NCI-H748 treated with DMSO at 0.1 percent for 48 hours (cell line): Measurements from ENCODE around the gene VPS54.

Experiments used
- DNase-seq: peaks from one replicate; lab custom pipeline; 2025; lab: John Stamatoyannopoulos, UW

VPS54 gene

DNA sequence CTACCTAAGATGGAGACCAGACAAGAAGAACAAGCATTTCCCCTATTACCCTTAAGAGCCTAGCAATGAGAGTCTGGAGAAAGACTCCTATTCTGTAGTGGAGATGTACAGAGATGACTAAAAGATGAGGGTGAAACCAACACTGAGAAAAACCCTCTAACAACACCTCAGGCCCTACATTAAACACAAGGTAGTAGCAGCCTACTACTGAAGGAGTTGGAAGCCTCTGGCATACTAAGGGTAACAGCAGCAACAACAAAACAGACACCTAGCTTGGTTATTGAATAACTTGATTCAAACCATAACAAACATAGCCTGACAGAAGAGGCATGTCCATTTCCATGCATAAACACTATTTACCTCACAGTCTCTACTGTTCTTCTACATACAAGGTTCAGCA is 117.1 kb downstream of the VPS54 start:
- DNase-seq, result no peak

- no peak for DNase-seq
Observed at GRCh38 chr2:63899639-63900038, 119.6 kb downstream of the VPS54 start.

- DNase-seq, result no peak
Observed at GRCh38 chr2:63898839-63899238, 120.4 kb downstream of the VPS54 start.

DNA sequence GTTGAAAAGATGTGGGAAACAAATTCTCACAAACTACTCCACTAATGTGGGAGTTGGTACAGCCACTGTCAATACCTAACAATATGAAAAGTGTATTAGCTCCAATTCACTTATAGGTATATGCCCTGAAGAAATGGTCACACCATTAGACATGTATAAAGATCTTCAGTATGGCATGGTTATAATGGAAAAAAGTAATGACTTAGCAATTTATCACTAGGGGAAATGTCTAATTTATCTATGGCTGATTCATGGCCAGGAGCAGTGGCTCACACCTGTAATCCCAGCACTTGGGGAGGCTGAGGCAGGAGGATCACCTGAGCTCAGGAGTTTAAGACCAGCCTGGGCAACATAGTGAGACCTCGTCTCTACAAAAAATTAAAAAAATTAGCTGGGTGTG is 125.1 kb downstream of the VPS54 start:
- DNase-seq, result no peak

DNA sequence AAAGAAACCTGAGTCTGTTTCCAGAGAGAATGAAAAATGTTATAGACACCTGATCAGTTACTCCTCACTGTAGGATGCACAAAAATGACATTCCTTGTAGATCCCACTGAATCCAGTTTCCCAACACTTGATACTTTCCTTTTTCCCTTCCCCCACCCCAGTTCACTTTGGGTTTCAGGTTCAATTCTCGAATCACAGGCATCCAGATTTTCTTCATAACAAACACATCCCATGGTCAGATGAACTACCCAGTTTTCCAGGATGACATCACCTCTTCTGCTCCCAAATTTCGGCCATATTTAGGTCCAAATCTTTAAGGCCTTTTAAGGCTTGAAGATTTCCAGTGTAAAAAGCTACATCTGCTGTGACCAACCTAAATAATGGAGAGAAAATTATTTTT is 126.1 kb downstream of the VPS54 start:
- DNase-seq, result no peak

DNA sequence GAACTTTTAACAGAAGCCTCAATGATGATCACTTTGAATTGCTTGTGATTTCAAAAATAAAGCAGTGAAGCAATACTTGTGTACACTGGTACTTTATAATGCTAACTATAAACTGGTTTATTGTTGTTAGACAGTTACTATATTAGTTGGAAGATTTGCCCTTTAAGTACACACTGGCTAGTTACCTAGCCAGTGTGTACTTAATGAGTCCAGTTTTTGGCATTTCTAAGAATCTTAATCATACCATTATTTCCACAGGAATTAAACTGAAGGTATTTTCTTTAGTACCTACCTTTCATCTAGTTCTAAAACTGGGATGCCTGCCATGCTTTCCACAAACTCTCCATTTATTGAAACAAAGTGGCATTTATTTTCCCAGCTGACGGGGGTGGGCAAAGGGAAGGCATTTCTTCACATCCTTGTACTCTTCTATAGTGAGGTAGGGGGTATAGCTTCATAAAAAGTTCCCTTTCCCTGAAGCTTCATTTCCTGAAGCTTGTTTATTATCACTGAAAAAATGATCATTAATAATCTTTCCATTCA is 127.7 kb downstream of the VPS54 start:
- DNase-seq, result no peak

DNA sequence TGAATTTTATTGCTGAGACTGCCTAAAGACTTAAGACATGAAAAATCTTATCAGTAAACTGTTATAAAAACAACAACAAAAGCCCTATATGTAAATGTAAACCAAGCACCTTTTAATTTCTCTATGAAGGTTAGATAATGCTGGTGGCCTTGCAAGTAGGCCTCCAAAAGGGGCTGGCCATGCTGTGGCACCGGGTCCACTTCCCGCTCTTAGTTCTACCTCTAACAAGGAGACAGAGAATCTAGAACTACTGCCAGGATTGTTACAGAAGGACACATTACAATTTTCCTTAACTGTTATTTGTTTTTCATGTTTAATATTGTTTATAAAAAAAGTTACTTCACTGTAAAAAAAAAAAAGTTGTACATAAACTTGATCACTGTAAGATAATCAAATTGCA is 128.6 kb downstream of the VPS54 start:
- DNase-seq, result no peak

DNA sequence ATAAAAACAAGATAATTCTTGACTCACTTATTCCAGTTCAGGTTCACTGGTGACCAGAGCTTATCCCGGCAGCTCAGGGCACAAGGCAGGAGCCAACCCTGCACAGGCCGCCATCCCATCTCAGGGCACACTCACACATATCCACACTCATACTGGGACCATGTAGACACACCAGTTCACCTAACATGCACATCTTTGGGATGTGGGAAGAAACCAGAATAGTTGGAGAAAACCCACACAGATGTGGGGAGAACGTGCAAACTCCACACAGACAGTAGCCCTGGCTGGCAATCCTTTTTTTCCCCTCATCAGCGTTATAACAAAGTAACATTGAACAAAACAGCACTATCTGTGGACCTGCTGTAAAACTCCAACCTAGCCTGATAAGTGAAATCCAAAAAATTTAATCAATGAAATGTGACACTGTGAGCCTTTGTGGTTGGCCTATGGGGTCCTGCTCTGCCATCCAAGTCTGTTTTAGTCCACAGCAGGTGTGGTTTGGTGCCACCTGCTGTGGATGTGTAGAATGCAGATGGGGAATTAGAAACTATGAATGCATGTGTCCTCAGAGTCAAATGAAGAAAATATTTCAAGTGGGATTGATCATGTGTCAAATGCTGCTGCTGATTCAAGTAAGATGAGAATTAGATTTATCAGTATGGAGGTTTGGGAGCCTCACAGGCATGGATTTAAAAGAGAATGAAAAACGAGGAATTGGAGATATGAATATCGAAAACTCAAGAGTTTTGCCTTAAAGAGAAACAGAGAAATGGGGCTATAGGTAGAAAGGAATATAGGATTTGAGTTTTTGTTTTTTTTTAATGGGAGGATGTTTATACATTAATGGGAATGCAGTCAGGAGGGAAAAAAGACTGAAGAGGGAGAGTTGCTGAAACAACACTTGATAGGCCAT is 130.5 kb downstream of the VPS54 start:
- peak; percentile 12 for DNase-seq

- DNase-seq, result no peak
Observed at GRCh38 chr2:63888053-63888452, 131.2 kb downstream of the VPS54 start.

DNA sequence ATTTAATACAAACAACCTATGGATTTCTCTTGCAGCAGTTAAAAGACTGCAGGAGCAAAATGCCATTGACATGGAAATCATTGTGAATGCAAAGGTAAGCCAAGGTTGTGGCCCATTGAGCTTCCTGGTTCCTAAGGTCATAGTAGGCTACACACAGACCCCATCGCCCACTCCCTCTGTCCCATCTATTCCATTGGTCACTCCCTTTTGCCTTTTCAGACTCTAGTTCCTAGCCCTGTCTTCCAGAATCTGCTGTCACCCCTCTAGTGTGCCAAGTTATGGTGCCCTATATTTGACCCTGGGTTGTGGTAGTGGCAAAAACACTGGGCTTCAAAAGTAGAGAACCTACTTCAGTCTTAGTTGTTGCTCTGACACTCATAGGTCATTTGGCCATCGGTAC is 132.8 kb downstream of the VPS54 start:
- no peak for DNase-seq

DNA sequence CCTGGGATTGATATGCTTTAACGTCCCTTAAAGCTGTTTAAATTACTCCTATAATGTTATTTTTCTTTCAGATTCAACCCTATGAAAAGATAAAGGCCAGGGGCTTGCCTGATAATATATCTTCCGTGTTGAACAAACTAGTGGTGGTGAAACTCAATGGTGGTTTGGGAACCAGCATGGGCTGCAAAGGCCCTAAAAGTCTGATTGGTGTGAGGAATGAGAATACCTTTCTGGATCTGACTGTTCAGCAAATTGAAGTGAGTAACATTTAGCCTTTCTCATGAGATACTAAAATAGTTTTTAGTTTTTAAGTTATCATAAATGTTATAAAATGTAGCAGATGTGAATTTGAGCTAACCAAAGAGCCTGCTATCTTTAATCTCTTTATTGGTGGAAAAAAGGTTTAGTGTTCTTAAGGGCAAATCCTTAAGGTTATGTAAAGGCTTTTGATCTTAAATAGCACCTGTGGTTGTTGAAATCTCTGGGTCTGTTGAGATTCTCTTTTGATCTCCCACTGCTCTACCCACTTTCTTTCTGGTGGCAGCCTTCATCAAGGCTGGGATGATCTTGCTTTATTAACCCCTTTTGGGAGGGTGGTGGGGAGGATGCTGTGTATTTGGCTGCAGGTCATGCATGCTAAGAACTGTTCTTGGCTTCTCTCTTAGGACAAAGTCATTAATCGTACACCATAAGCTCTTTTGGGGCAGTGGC is 136.7 kb downstream of the VPS54 start:
- DNase-seq, result no peak

GRCh38 chr2:63881205-63881604 is 138.0 kb downstream of the VPS54 start:
- no peak for DNase-seq

- no peak for DNase-seq
Observed at GRCh38 chr2:63880625-63881024, 138.6 kb downstream of the VPS54 start.

GRCh38 chr2:63879876-63880433 is 139.3 kb downstream of the VPS54 start:
- no peak for DNase-seq

- DNase-seq, result no peak
Observed at GRCh38 chr2:63878486-63878885, 140.7 kb downstream of the VPS54 start.

GRCh38 chr2:63876311-63876710 is 142.9 kb downstream of the VPS54 start:
- no peak for DNase-seq

- no peak for DNase-seq
Observed at GRCh38 chr2:63875559-63876245, 143.5 kb downstream of the VPS54 start.

- no peak for DNase-seq
Observed at GRCh38 chr2:63875131-63875527, 144.1 kb downstream of the VPS54 start.

DNA sequence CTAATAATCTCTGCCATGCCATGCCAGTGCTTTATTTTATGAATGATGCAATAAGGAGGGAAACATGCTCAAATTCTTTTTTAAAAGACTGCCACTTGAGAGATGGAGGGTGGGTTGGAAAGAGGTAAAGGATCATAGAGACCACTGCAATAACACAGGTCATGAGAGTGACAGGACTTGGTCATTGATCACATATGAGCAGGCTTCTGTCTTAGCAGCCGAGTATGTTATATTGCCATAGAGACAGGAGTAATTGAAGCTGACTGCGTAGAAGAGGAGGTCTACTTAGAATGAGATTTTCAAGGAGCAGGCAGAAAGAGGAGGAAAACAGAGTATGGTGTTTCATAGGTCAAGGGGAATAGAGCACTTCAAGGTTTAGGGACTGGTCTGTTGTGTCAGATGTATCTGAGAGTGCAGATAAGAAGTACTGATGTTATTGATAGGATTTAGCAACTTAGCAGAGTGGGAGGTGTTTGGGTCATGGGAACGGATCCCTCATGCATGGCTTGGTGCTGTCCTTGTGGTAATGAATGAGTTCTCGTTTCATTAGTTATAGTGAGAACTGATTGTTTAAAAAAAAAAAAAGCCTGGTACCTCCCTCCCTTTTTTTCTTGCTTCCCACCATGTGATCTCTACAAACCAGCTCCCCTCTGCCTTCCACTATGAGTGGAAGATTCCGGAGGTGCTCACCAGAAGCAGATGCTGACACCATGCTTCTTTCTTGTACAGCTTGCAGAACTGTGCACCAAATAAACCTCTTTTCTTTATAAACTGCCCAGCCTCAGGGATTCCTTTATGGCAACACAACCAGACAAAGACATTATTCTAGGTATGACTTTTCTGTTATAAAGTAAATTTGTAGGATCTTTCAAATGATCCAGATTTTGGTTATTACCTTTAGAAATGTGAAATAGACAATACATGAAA is 144.8 kb downstream of the VPS54 start:
- no peak for DNase-seq

DNA sequence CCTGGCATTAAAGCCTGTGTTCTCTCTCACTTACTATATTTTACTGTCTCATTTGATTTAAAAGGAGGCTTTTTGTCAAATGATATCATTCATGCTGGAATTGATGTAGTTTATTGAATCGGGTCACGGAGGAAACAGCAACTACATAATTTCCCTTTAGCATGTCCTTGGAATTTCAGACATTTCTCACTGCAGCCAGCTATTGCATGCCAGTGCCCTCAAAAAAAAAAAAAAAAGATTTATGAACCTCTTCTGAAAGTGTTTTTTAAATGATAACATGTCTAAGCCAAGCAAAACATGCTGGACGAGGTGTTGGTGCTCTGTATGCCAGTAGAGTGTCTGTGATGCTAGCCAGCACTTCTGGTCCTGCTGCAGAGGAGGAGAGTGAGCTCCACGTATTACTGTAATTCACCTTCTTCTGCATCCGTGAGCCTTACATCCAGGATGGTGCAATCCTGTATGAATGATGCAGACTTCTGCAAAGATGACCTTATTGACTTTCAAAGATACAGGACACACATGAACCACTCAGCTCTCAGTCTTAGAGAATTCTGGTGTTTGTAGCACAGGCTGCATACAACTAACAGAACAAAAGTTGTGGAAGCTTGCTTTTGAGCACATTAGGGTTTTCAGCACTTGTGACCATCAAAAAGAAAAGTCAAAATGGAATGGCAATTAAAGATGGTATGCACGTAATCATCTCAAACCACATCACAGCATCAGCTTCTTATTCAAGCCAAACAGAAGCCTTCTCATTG is 146.5 kb downstream of the VPS54 start:
- DNase-seq, result no peak
